ENCODE measurements around the gene NAALADL1.

- TF ChIP-seq CTCF (IDR thresholded peaks at IDR 0.05) = no peak
- no peak for TF ChIP-seq POLR2A (IDR thresholded peaks at IDR 0.05)
These were observed 1.4 kb downstream of the NAALADL1 start for GRCh38 chr11:65056999-65057398.
